Osteoblast (primary cell): ENCODE measurements around the gene ITGB2. TPM values are rescaled to one million over a fixed set of nuclear protein-coding genes. Genes with fewer than 3 reads are reported as not detected.

ENCODE experiments used
- DNase-seq: peaks from one replicate; pipeline ENCODE4 v3.0.0; 2011; ENCODE audit warnings: low spot score, mixed read lengths; ENCODE audit not compliant: insufficient read length; ENCODE audit errors: missing footprints
- H2AFZ ChIP-seq: 2 replicates; pipeline ENCODE4 v1.6.0; 2011; ENCODE audit warnings: mild to moderate bottlenecking, low read length
- H3K27ac ChIP-seq: 2 replicates; pipeline ENCODE4 v1.5.1; 2011; ENCODE audit warnings: mild to moderate bottlenecking, low read depth, low read length, moderate library complexity
- H3K27me3 ChIP-seq: 2 replicates; pipeline ENCODE4 v1.6.0; 2012; ENCODE audit warnings: mild to moderate bottlenecking, control low read depth, inconsistent platforms, low read length, moderate library complexity; ENCODE audit not compliant: insufficient read depth
- H3K36me3 ChIP-seq: 2 replicates; pipeline ENCODE4 v1.5.1; 2011; ENCODE audit warnings: mild to moderate bottlenecking, low read length, control low read depth, moderate library complexity; ENCODE audit not compliant: insufficient read depth
- H3K4me1 ChIP-seq: 2 replicates; pipeline ENCODE4 v1.5.1; 2011; ENCODE audit warnings: mild to moderate bottlenecking, low read length, control low read depth, moderate library complexity; ENCODE audit not compliant: insufficient read depth
- H3K4me2 ChIP-seq: 2 replicates; pipeline ENCODE4 v1.6.0; 2011; ENCODE audit warnings: mild to moderate bottlenecking, low read length; ENCODE audit not compliant: insufficient read depth
- H3K4me3 ChIP-seq: fragments of 200-600 bp; sonication (generic); 3 replicates; pipeline ENCODE4 v1.5.1; 2012; ENCODE audit warnings: mild to moderate bottlenecking, low read length, inconsistent platforms; ENCODE audit not compliant: insufficient read depth
- H3K79me2 ChIP-seq: 2 replicates; pipeline ENCODE4 v1.6.0; 2012; ENCODE audit warnings: mild to moderate bottlenecking, low read length, control low read depth, inconsistent platforms; ENCODE audit not compliant: insufficient read depth
- H3K9me3 ChIP-seq: 2 replicates; pipeline ENCODE4 v1.5.1; 2011; ENCODE audit warnings: low read depth, low read length, control low read depth
- H4K20me1 ChIP-seq: 2 replicates; pipeline ENCODE4 v1.6.0; 2012; ENCODE audit warnings: mild to moderate bottlenecking, low read length, control low read depth; ENCODE audit not compliant: insufficient read depth
- CTCF ChIP-seq: IDR thresholded peaks from 2 replicates; pipeline ENCODE4 v1.5.1; 2011; ENCODE audit warnings: mild to moderate bottlenecking, low read depth, low read length, moderate library complexity; ENCODE audit errors: extremely low read depth
- total RNA-seq: library from RNA; depleted of rRNA; stranded (reverse); fragments of >200 nt; gene quantifications from 2 replicates; pipeline ENCODE4 v1.2.3, GENCODE V29; 2012

Gene ITGB2
- total RNA-seq, 1 donor, result 15.2 TPM

- peak; percentile 37 for DNase-seq
- Histone ChIP-seq H3K27me3 (no peaks in the 10 kb centered on the region), H3K4me3 (no peak overlapping the region), H3K4me2 (no peak overlapping the region), H3K27ac (no peak overlapping the region), H3K9me3 (no peaks in the 10 kb centered on the region), H3K36me3 (peaks cover 92% of the 10 kb centered on the region), H3K4me1 (no peaks in the 10 kb centered on the region), H4K20me1 (peaks cover 81% of the 10 kb centered on the region), H3K79me2 (peaks cover 87% of the 10 kb centered on the region), H2AFZ (no peak overlapping the region)
- no peak for TF ChIP-seq CTCF
Measured at GRCh38 chr21:44854391-44854663, 66.4 kb downstream of the ITGB2 start.

DNA sequence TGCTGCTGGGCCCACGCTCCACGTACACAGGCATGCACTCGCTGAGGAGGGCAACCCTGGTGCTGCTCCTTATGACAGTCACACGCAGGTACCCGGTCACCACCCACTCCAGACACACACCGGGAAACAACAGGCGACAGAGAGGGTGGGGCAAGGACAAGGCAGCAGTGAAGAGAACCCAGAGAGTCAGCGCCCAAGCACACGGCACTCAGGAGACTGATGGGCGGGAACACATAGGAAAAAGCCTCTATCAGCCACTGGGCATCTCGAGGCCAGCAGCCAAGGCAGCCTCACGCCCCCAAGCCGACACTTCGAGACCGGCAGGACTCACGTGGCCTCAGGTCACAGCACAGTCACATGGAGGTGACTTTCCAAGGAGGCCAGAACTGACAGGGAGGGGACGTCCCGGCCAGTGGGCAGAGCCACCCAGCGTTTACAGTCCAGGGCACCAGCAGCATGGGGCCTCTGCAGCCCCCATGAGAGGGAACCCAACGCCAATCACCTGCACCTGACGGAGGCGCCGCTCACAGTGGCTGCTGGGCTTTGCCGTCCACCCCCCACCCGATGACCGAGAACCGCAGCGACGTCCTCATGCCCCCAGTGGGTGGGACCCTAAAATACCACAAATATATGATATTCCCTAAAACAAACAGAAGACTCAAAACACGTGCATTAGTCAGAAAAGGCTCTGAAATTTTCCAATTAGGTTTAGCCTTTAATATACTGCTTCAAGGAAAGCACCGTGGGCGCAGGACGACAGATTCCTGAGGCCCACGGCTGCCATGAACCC, 66.9 kb downstream of the ITGB2 start:
- H3K36me3 ChIP-seq, result peaks cover 91% of the 10 kb centered on the region
- no peak overlapping the region for H3K27ac ChIP-seq
- H4K20me1 ChIP-seq, result peaks cover 79% of the 10 kb centered on the region
- peaks cover 84% of the 10 kb centered on the region for H3K79me2 ChIP-seq
- H3K27me3 ChIP-seq, result no peaks in the 10 kb centered on the region
- peak; percentile 36 for DNase-seq
- H2AFZ ChIP-seq, result no peak overlapping the region
- no peak for TF ChIP-seq CTCF
- H3K4me1 ChIP-seq, result no peaks in the 10 kb centered on the region
- no peaks in the 10 kb centered on the region for H3K9me3 ChIP-seq
- no peak overlapping the region for H3K4me2 ChIP-seq
- H3K4me3 ChIP-seq, result no peak overlapping the region

- H3K36me3 ChIP-seq, result peaks cover 66% of the 10 kb centered on the region
- peak; percentile 63 for DNase-seq
- no peak for TF ChIP-seq CTCF
- H2AFZ ChIP-seq, result no peak overlapping the region
- H3K4me3 ChIP-seq, result no peak overlapping the region
- no peaks in the 10 kb centered on the region for H3K9me3 ChIP-seq
- peaks cover 57% of the 10 kb centered on the region for H3K79me2 ChIP-seq
- no peak overlapping the region for H3K4me2 ChIP-seq
- no peak overlapping the region for H3K27ac ChIP-seq
- H3K4me1 ChIP-seq, result peaks cover 10% of the 10 kb centered on the region
- H4K20me1 ChIP-seq, result peaks cover 62% of the 10 kb centered on the region
- H3K27me3 ChIP-seq, result no peaks in the 10 kb centered on the region
Measured at GRCh38 chr21:44850905-44851657, 69.6 kb downstream of the ITGB2 start.

GRCh38 chr21:44850208-44850800, 70.4 kb downstream of the ITGB2 start:
- TF ChIP-seq CTCF, result no peak
- Histone ChIP-seq H3K79me2 (peaks cover 49% of the 10 kb centered on the region), H3K36me3 (peaks cover 58% of the 10 kb centered on the region), H3K4me2 (no peak overlapping the region), H3K27ac (no peak overlapping the region), H3K27me3 (no peaks in the 10 kb centered on the region), H3K9me3 (no peaks in the 10 kb centered on the region), H4K20me1 (peaks cover 54% of the 10 kb centered on the region), H2AFZ (no peak overlapping the region), H3K4me1 (peaks cover 18% of the 10 kb centered on the region), H3K4me3 (no peak overlapping the region)
- no peak for DNase-seq
